ENCODE measurements around the gene SLC9A4.

DNA sequence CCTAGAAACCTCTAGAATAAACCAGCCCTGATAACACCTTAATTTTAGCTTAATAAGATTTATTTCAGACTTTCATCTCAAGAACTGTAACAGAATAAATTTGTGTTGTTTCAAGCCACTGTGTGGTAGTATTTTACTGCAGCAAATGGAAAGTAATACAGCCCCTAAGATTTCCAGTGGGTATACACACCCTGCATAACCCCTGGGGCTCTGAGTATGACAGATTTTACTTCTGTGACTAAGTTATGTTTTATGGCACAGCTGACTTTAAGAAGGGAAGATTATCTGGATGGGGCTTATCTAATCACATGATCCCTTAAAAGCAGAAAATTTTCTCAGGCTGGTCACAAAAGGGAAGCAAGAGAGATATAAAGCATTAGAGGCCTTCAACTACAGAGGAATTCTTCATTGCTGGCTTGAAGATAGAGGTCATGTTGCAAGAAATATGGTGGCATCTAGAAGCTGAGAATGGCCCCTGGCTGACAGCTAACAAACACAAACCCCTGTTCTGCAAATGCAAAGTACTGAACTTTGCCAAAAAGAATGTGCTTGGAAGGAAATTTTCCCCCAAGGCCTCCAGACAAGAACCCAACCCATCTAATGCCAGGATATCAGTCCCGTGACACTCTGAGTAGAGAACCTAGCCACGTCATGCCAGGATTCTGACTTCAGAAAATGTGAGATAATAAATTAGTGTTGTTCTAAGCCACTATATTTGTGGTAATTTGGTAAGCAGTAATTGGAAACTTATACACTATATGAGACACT lies 78.5 kb downstream of the SLC9A4 start:
- no peak for TF ChIP-seq POLR2A (IDR thresholded peaks at IDR 0.05)
- TF ChIP-seq, protein P1, sequence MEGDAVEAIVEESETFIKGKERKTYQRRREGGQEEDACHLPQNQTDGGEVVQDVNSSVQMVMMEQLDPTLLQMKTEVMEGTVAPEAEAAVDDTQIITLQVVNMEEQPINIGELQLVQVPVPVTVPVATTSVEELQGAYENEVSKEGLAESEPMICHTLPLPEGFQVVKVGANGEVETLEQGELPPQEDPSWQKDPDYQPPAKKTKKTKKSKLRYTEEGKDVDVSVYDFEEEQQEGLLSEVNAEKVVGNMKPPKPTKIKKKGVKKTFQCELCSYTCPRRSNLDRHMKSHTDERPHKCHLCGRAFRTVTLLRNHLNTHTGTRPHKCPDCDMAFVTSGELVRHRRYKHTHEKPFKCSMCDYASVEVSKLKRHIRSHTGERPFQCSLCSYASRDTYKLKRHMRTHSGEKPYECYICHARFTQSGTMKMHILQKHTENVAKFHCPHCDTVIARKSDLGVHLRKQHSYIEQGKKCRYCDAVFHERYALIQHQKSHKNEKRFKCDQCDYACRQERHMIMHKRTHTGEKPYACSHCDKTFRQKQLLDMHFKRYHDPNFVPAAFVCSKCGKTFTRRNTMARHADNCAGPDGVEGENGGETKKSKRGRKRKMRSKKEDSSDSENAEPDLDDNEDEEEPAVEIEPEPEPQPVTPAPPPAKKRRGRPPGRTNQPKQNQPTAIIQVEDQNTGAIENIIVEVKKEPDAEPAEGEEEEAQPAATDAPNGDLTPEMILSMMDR (IDR thresholded peaks at IDR 0.05), result no peak

Measured in uterus (tissue), 2 donors.